Stimulated activated CD4-positive, alpha-beta T cell treated with anti-CD3 and anti-CD28 coated beads, Interleukin-4, amount 100 ng/mL, for 1 hour (primary cell): ENCODE measurements around the gene PINLYP.
A peak's percentile ranks its signal among the peaks of the same experiment; 100 is the strongest.
"Not testable (repeated sequence)": the region's sequence is repeated elsewhere in the genome, so short reads cannot be mapped to it uniquely, and the experiment has no call there.

Experiments used
- DNase-seq: peaks from one replicate; pipeline ENCODE4 v3.0.0-alpha.2; 2020

PINLYP gene

DNA sequence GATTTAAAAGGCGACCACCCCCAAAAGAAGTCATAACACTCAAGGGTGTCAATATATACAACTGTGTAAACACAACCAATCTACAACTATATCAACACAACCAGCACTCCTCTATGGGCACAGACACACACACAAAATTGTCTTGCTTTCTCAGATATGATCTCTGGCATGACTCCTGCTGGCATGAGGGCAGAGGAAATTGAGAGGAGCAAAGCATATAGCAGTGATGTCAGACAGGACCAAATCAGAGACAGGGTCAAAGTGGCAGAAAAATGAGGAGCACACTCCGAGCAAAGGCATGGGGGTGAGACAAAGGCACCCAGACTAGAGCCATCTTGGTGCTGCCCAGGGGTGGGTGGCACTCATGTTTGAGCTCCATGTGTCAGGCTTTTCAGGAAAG lies 10.7 kb downstream of the PINLYP start:
- no peak for DNase-seq

DNA sequence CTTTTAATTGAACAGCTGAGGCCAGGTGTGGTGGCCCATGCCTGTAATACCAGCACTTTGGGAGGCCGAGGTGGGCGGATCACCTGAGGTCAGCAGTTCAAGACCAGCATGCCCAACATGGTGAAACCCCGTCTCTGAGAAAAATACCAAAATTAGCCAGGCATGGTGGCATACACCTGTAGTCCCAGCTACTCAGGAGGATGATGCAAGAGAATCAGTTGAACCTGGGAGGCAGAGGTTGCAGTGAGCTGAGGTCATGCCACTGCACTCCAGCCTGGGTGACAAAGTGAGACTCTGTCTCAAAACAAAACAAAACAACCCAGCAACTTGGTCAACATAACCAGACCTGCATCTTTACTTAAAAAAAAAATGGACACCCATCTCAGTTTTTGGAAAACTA lies 11.4 kb downstream of the PINLYP start:
- not testable (repeated sequence) for DNase-seq

DNA sequence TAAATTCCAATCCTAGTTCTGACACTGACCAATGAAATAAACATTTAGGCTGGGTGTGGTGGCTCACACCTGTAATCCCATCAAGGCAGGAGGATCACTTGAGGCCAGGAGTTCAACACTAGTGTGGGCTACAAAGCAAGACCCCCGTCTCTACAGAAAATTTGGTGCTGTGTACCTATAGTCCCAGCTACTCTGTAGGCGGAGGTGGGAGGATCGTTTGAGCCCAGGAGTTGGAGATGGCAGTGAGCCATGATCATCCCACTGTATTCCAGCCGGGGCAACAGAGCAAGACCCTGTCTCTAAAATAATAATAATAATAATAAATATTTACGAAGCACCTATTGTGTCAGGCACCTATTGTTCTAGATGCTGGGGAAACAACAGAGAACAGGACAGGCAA lies 13.7 kb downstream of the PINLYP start:
- no peak for DNase-seq

DNA sequence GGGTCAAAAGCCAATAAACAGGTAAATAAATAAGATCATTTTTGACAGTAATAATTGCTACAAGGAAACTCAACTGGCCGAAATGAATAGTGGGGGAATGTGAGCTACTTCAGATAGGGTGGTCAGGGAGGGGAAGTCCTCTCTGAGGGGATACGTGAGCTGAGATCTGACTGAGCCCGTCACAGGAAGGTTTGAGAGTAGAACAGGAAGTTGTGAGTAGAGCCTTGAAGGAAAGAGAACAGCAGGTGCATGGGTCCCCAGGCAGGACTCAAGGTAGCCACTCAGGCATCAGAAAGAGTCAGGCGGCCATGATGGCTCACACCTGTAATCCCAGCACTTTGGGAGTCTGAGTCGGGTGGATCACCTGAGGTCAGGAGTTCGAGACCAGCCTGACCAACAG lies 14.1 kb downstream of the PINLYP start:
- DNase-seq = no peak

DNA sequence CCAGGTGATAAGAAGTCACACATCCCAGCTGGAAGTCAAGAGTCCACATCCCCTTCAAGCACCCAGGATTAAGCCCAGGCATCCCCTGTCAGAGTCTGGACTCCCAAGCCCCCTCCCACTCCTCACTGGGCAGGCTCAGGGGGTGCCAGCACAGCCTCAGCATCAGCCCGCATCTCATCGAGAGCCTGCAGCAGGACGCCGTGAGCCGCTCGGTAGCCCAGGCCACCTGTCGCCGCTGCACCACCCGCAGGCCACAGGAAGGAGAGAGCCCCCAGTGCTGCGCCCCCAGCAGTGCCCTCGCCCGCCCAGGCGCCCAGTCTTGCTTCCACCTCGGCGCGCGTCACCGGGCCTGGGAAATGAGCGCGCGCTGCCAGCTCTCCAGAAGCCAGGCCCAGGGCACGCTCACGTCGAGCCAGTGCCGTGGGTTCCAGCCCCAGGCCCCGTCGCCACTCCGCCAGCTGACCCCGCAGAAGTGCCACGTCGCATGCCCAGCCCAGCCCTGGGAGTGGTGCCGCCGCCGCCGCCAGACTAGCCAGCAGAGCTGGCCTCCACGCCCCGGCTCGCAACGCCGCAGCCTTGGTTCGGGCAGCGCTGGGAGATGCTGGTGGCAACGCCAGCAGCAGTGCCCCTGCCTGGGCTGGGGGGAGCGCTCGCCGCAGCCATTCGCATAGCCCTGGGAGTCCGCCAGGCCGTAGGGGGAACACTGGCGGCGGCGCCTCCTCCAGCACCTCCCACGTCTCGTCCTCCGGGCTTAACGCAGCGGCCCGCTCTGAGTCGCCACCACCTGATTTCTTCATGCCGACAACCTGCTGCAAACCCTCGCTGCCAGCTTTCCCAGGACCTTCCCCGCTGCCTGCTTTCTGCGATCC lies 16.5 kb downstream of the PINLYP start:
- DNase-seq = no peak

DNA sequence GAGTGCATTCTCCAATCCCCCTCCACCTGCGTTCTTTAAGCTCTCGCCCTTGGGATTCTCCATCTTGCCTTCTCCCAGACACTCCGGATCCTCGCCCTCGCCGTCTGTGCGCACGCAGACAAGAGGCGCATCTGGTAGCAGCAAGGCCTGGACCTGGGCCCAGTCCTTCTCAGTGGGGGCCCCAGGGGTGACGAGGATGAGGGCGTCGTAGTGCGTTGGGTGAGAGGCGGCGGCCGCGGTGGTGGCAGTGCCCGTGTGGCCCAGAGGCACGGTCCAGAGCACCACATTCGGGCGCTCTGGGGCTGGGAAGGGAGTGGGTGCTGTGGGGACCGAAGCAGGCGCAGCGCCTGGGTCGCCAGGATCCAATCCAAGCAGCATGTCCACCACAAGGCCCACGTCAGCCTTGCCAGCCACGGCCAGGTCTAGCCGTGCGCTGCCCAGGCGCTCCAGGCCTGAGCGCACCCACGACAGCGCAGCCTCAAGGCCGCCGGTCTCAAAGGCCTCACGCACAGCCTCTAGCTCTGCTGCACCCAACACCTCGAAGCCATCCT lies 17.3 kb downstream of the PINLYP start:
- no peak for DNase-seq

DNA sequence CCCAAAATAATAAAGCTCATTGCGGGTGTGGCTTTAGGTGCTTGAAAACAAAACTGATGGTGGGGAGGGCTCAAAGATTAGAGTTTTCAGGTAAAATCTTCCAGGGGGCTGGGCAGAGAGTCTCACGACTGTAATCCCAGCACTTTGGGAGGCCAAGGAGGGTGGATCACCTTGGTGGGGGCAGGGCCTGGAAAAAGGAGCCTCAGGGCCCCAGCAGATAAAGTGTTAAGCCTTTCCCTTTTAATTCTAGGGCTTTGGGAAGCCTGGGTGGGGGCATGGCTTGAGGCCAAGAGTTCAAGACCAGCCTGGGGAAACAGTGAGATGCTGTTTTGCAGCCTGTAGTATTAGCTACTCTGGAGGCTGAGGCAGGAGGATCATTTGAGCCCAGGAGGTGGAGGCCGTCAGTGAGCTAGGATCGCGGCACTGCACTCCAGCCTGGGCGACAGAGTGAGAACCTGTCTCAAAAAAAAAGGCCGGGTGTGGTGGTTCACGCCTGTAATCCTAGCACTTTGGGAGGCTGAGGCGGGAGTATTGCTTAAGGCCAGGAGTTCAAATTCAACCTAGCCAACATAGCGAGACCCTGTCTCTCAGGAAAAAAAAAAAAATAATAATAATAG lies 18.6 kb downstream of the PINLYP start:
- DNase-seq = no peak

DNA sequence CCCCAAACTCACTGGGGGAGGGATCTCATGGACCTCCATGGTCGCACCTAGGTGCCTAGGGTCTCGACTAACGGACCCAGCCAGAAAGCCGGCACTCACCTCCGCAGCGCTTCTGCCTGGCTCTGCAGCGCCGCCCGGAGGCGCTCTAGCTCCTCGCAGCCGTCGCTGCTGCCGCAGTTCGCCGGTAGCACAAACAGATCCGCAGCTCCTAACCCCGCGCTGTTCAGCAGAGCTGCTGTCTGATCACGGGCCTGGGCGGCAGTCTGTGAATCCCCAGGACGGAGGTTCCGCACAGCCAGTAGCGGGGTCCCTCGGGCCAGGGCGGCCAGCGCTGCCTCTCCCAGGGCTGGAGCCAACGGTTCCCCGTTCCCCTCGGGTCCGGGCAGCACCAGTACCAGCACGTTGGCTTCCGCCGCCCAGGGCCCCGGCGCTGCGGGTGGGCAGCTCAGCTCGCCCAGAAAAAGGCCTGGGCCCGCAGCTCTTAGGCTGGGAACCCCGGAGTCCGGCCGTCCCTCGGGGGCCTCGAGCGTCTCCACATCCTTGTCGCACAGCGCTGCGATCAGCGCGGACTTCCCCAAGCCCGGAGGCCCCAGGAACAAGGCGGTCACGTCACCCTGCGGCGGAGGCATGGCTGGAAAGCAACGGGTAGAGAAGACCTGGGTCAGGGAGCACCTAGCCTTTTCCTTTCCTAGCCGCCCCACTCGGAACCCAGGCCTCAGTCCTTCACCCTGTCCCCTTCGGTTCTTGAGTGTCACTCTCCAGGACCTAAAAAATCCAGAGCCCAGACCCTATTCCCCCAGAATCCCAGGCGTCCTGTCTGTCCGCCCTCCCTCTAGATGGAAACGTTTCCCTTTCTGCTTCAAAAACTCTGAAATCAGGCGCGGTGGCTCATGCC lies 19.4 kb downstream of the PINLYP start:
- peak; percentile 73 for DNase-seq

DNA sequence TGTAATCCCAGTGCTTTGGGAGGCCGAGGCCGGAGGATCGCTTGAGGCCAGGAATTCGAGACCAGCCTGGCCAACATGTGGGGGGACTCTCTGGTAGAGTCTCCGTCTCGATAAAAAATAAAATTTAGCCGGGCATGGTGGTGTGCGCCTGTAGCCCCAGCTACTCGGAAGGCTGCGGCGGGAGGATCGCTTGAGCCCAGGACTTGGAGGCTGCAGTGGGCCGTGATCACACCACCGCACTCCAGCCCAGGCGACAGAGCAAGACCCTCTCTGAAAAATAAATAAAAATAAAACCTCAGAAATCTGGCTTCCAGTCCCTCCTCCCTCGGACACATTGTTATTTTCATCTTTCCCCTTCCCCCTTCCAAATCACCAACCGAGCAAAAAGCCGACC lies 20.0 kb downstream of the PINLYP start:
- DNase-seq = peak; percentile 32

DNA sequence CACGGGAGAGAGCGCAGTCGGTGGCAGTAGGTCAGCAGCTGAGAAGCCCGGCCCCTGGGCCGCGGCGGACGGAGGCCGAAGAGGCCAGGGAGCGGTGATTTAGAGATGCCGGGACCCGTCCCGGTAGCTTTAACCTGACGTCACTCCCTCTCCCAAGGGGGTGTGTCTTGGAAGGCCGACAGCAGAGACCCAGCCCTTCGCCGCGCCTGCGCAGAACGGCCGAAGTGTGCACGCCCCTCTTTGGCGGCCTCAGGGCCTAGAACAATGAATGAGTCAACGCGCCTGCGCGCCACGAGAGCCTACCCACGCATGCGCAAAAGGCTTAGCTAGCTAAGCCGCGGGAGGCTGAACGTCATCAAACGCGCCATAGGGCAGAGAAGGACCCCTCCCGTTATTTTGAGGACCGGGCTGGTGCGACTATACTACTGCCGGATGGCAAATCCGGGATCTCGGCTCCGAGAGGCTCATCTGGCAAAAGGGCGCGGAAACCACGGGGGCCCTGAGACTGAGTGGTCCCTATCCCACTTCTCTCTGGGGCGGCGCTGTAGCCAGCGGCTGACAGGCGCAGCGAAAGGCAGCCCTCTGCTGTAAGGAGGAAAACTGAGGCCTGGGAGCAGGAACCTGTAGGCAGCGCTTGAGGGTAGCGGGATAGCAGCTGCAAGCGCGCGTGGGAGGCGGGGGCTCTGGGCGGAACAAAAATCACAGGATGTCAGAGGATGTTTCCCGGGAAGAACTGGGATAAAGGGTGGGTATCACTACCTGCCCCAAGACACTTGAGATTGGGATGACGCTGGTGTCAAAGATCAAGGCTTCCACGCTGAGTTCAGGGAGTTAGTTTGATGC lies 20.6 kb downstream of the PINLYP start, which contains the start of the genes IRGQ and ZNF576:
IRGQ (minus strand) TSS at position 136 of the 843 bp plus-strand sequence. CDS start 796 bp downstream, outside the sequence.
ZNF576 (plus strand) TSS at position 597 of the 843 bp plus-strand sequence. CDS start 514 bp downstream, outside the sequence.
- peak; percentile 100 for DNase-seq

DNA sequence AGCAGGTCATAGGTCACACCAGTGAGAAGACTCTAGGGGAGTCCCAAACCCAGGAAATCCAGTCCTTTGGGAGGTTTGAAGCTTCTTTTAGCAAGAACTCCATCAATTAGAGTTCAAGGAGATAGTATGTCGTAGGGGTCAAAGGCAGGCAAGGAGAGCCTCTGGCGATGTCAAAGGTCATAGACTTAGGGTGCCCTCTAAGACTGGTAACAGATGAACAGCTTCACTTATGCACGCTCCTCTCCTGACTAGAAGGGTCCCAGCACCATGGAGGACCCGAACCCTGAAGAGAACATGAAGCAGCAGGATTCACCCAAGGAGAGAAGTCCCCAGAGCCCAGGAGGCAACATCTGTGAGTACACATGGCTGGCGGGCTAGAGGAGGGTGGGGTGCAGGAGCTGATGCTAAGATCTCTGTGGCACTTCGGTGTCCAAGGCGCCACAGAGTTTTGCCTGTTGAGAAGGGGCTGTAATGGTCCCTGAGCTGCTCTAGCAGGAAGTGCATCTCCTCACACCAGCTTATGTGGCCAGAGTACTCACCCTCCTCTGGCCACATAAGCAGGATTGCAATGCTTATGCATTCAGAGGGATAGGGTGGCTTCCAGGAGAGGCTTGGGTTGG lies 21.4 kb downstream of the PINLYP start:
- DNase-seq = no peak

DNA sequence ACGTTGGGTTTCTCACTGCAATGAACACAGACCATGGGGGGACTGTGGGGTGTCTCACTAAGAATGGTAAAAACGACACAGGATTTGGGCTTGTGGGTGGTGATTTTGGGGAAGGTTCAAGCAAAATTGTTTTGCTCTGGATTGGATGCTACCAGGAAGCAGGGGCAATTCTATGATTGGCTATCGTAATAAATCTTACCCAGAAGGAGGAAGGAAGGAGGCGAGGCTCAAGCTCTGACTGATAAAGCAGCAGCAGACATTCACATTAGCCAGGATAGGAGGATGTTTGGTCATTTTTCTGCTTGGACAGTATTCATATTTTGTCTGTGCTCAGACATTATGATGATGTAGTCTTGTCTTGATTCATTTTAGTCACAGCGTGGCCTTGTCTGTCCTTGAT lies 22.3 kb downstream of the PINLYP start:
- no peak for DNase-seq

DNA sequence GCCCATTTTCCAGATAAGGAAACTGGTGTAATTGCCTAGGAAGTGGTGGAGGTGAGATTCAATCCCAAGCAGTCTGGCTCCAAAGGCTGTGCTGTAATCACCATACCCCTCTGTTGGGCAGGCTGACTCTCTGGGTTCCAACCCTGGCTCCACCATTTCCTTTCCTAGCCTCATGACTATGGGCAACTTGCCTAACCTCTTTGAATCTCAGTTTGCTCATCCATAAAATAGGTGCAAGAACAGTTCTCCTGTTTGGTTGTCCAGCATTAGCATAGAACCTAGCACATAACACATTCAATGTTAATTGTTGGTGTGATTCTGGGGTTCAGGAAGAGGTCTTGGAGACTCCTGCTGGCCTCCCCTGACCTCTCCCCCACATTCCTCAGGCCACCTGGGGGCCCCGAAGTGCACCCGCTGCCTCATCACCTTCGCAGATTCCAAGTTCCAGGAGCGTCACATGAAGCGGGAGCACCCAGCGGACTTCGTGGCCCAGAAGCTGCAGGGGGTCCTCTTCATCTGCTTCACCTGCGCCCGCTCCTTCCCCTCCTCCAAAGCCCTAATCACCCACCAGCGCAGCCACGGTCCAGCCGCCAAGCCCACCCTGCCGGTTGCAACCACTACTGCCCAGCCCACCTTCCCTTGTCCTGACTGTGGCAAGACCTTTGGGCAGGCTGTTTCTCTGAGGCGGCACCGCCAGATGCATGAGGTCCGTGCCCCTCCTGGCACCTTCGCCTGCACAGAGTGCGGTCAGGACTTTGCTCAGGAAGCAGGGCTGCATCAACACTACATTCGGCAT lies 23.0 kb downstream of the PINLYP start:
- DNase-seq = no peak

DNA sequence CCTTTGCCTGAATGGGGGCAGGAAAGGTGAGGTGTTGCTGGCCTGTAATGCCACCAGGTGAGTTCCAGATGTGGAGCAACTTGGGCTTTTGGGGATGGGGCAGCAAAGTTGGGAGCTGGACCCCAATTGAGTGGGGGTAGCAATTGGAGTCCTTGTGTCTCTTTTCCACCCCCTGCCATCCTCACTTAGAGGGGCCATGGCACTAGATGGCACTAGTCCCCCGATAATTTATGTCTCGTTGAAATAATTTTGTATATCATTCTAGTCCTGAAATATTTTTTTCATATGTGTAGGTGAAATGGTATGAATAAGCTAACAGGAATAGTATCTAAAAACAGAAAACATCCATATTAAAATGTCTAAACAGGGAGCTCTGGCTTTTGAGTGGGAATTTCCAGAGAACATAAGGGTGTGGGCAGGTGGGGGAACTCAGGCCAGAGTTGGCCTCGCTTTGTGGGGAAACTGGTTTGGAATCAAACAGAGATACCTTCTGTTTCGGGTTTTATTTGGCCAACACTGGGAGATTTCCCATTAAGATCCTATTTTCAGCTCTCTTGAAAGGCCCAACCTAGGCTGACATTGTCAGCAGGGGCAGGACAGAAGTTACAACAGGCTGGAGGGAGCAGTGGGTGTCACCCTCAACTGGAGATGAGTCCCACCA lies 24.2 kb downstream of the PINLYP start:
- no peak for DNase-seq

DNA sequence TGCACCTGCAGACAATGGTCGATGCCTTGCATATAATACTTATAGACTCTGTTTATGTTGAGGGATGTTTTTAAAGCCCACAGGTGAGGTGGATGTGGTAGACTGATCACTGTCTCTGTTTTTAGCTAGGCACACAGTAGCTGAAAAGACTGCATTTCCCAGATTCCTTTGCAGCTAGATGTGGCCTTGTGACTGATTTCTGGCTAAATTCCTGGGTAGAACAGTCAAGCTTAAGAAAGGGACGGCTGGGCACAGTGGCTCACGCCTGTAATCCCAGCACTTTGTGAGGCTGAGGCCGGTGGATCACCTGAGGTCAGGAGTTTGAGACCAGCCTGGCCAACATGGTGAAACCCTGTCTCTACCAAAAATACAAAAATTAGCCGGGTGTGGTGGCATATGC lies 24.7 kb downstream of the PINLYP start:
- DNase-seq = not testable (repeated sequence)

DNA sequence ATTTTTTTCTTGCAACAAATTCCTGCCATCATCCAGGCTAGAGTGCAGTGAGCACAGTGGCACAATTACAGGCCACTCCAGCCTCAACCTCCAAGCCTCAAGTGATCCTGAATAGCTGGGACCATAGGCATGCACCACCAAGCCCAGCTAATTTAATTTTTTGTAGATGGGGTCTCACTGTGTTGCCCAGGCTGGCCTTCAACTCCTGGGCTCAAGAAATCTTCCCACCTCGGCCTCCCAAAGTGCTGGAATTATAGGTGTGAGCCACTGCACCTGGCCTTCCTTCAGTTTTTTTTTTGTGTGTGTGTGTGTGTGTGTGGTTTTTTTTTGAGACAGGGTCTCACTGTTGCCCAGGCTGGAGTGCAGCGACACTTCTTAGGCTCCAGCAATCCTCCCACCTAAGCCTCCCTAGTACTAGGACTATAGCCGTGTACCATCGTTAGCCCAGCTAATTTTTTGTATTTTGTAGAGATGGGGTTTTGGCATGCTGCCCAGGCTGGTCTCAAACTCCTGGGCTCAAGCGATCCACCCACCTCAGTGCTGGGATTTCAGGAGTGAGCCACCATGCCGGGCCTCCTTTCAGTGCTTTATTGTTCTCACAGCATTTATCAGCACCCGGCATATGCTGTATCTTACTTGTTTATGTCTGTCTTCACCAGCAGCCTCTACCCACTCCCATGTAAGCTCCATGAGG lies 30.4 kb downstream of the PINLYP start:
- no peak for DNase-seq

DNA sequence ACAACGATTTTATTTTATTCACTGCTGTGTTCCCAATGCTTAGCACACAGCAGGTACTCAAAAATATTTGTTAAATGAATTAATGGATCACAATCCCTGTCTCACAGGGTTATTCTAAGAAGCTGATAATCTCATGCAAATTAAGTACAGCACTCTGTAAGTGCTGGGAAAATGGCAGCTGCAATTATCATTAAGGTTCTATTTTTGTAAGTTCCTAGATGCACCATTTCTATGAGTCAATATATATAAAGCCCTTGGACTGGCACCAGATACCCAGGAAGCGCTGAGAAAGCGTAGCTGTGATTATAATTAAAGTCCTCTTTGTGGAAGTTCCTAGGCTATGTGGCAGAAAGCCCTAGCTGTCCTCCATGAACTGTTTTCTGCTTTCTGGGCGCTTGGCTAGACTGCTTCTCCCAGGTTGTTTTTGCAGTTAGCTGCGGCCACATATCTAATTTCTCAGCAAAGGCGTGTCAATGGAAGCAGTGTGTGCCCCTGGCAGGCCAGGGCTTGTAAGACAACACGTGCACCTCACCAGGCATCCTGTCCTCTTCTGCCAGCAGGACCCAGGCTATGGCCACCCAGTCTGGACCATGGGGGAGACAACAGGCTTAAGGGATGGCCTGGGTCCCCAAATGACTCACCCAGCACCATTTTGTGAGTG lies 31.1 kb downstream of the PINLYP start:
- DNase-seq = no peak
